ENCODE data around the gene PCDH9. TPM values are rescaled to one million over a fixed set of nuclear protein-coding genes. Genes with fewer than 3 reads are reported as not detected.

PCDH9 gene
- total RNA-seq, 1 donor from 2014 or later: 9.8 TPM

GRCh38 chr13:66414066-66414800 is 815.9 kb downstream of the PCDH9 start:
- Mint-ChIP-seq H3K9me3 (ENCODE audit: low read depth) (peaks cover 3% of the 10 kb centered on the region), H3K4me3 (ENCODE audit: unreplicated experiment) (peak overlapping the region; percentile 3), H3K36me3 (ENCODE audit: low read depth) (no peaks in the 10 kb centered on the region), H3K27me3 (ENCODE audit: low read depth) (no peaks in the 10 kb centered on the region), H3K27ac (ENCODE audit: unreplicated experiment) (peak overlapping the region; percentile 25), H3K4me1 (ENCODE audit: low read depth) (peaks cover 44% of the 10 kb centered on the region)
- DNase-seq (ENCODE audit: low spot score): no peak
- no peak for TF ChIP-seq CTCF (IDR thresholded peaks at IDR 0.05)

GRCh38 chr13:66410314-66410713 is 819.8 kb downstream of the PCDH9 start:
- H3K4me3 Mint-ChIP-seq (ENCODE audit: unreplicated experiment): no peak overlapping the region
- no peak for DNase-seq (ENCODE audit: low spot score)
- no peak overlapping the region for H3K27ac Mint-ChIP-seq (ENCODE audit: unreplicated experiment)
- peaks cover 57% of the 10 kb centered on the region for H3K4me1 Mint-ChIP-seq (ENCODE audit: low read depth)
- no peaks in the 10 kb centered on the region for H3K36me3 Mint-ChIP-seq (ENCODE audit: low read depth)
- H3K9me3 Mint-ChIP-seq (ENCODE audit: low read depth): no peaks in the 10 kb centered on the region
- TF ChIP-seq CTCF (IDR thresholded peaks at IDR 0.05): no peak
- H3K27me3 Mint-ChIP-seq (ENCODE audit: low read depth): no peaks in the 10 kb centered on the region

DNA sequence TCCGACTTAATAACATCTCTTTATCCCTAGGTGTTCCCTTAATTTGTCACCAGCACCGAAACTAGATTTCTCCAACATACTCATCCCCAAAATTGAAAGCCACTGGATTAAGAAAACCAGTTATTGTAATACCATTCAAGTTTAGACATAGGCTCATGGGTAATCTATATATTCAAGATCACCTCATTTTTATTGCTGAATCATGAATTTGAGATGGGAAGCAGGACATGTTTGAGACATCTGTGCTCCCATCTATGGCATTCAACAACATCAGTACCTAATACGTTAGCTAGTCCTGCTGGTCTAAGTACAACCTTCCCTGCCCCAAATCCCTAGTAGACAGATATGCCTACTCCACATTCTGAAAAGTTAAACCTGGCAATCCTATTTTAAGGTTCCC is 820.6 kb downstream of the PCDH9 start:
- Mint-ChIP-seq H3K36me3 (ENCODE audit: low read depth) (no peaks in the 10 kb centered on the region), H3K27me3 (ENCODE audit: low read depth) (no peaks in the 10 kb centered on the region)

DNA sequence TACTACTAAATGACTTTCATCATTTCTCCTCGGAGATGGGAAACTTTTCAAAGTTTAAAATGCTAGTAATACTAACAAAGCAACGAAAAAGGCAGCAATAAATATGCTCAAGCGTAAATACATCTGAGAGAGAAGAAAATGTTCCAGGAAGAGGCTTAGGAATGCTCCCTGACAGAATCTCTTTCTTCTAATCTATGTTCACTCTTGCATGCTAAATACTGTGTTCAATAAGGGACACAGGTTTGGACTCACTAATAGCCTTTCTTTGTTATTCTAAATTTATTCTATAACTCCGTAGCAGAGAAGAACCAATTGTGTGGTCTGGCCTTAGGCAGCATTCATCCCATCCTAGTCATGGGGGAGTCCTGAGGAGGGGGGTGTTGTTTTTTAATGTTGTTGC is 823.0 kb downstream of the PCDH9 start:
- no peak for TF ChIP-seq CTCF (IDR thresholded peaks at IDR 0.05)
- Mint-ChIP-seq H3K27me3 (ENCODE audit: low read depth) (no peaks in the 10 kb centered on the region), H3K4me3 (ENCODE audit: unreplicated experiment) (no peak overlapping the region), H3K9me3 (ENCODE audit: low read depth) (no peaks in the 10 kb centered on the region), H3K36me3 (ENCODE audit: low read depth) (no peaks in the 10 kb centered on the region), H3K27ac (ENCODE audit: unreplicated experiment) (peak overlapping the region; percentile 54), H3K4me1 (ENCODE audit: low read depth) (peaks cover 47% of the 10 kb centered on the region)
- no peak for DNase-seq (ENCODE audit: low spot score)

More for the DNA sequence above, 820.6 kb downstream of the PCDH9 start:
- no peaks in the 10 kb centered on the region for H3K9me3 Mint-ChIP-seq (ENCODE audit: low read depth)
- no peak overlapping the region for H3K4me3 Mint-ChIP-seq (ENCODE audit: unreplicated experiment)
- H3K4me1 Mint-ChIP-seq (ENCODE audit: low read depth): peaks cover 57% of the 10 kb centered on the region
- no peak for TF ChIP-seq CTCF (IDR thresholded peaks at IDR 0.05)
- no peak overlapping the region for H3K27ac Mint-ChIP-seq (ENCODE audit: unreplicated experiment)
- no peak for DNase-seq (ENCODE audit: low spot score)

GRCh38 chr13:66405908-66406802 is 824.0 kb downstream of the PCDH9 start:
- Mint-ChIP-seq H3K9me3 (ENCODE audit: low read depth) (no peaks in the 10 kb centered on the region), H3K36me3 (ENCODE audit: low read depth) (no peaks in the 10 kb centered on the region), H3K27ac (ENCODE audit: unreplicated experiment) (peak overlapping the region; percentile 46), H3K4me3 (ENCODE audit: unreplicated experiment) (no peak overlapping the region), H3K4me1 (ENCODE audit: low read depth) (peaks cover 52% of the 10 kb centered on the region), H3K27me3 (ENCODE audit: low read depth) (no peaks in the 10 kb centered on the region)
- no peak for TF ChIP-seq CTCF (IDR thresholded peaks at IDR 0.05)
- DNase-seq (ENCODE audit: low spot score): no peak
